Measurements from ENCODE around the gene CAV2. TPM values are rescaled to one million over a fixed set of nuclear protein-coding genes. Genes with fewer than 3 reads are reported as not detected.

The CAV2 gene
- total RNA-seq, 1 donor from 2014 or later, result 8.5 TPM

- Mint-ChIP-seq H3K27ac (no peak overlapping the region), H3K36me3 (no peaks in the 10 kb centered on the region), H3K27me3 (ENCODE audit: low read depth) (no peaks in the 10 kb centered on the region), H3K4me1 (peaks cover 12% of the 10 kb centered on the region), H3K9me3 (no peaks in the 10 kb centered on the region), H3K4me3 (no peak overlapping the region)
- DNase-seq (ENCODE audit: low spot score in 2 of 2, unreplicated experiment in 2 of 2), result no peak
- TF ChIP-seq CTCF (IDR thresholded peaks at IDR 0.05; ENCODE audit: unreplicated experiment), result no peak
Observed at GRCh38 chr7:116554911-116555310, 55.4 kb downstream of the CAV2 start.

DNA sequence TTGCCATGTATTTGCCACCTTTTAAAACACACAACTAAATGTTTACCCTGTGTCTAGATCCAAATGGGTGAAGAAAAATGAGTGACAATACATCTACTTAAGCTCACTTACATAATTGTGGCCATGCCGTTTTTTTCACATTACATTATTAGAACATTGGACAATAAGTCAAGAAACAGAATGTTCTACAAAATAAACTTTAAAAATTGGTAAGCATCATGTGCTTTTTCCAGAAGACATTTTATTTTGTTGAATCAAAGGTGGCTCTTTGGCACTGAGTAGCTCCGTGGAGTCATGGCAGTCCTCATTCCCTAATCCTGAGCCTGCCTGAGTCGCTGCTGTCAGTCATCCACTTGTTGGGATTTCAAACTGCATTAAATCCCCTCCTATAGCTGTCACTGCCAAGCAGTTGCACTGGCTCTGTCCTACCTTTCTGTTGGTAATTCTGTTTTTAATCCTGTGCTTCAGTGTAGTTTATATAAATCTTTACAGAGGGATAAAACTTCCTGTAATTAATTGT is 57.6 kb downstream of the CAV2 start:
- H3K27ac Mint-ChIP-seq, result no peak overlapping the region
- TF ChIP-seq CTCF (IDR thresholded peaks at IDR 0.05; ENCODE audit: unreplicated experiment), result no peak
- peaks cover 20% of the 10 kb centered on the region for H3K4me1 Mint-ChIP-seq
- H3K9me3 Mint-ChIP-seq, result peaks cover 5% of the 10 kb centered on the region
- no peaks in the 10 kb centered on the region for H3K36me3 Mint-ChIP-seq
- no peaks in the 10 kb centered on the region for H3K27me3 Mint-ChIP-seq (ENCODE audit: low read depth)
- DNase-seq (ENCODE audit: low spot score in 2 of 2, unreplicated experiment in 2 of 2), result no peak
- no peak overlapping the region for H3K4me3 Mint-ChIP-seq

DNA sequence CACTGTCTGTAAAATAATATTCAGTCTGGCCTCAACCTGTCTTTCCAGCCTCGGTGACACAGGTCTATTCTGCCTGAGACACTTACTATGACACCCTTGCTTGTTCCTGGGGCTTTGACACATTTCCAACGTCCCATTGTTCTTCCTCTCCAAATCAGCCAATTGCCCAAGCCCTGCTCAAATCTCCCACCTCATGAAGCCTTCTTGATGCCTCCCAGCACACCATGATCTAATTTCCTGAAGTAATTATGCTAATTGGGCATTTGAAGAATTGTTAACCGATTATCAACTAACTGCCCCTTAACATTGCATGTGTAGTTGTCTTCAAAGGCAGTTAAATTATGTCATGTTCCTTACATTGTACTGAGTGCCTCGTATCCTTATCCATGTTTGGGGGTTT is 58.4 kb downstream of the CAV2 start:
- Mint-ChIP-seq H3K9me3 (peaks cover 5% of the 10 kb centered on the region), H3K4me1 (peaks cover 20% of the 10 kb centered on the region), H3K27me3 (ENCODE audit: low read depth) (no peaks in the 10 kb centered on the region), H3K4me3 (no peak overlapping the region), H3K27ac (no peak overlapping the region), H3K36me3 (no peaks in the 10 kb centered on the region)
- TF ChIP-seq CTCF (IDR thresholded peaks at IDR 0.05; ENCODE audit: unreplicated experiment), result no peak
- no peak for DNase-seq (ENCODE audit: low spot score in 2 of 2, unreplicated experiment in 2 of 2)

Other genes starting within 250 kb of the CAV2 start
- 2.6 to 3.4 TPM (median 2.7 TPM) in 3 replicates for gene CAV1, start 25.3 kb downstream of the CAV2 start, total RNA-seq
- 21.1 to 22.8 TPM (median 22.3 TPM) in 3 replicates for gene MET, start 172.5 kb downstream of the CAV2 start, total RNA-seq